ENCODE measurements around the gene CACNA2D3. TPM values are rescaled to one million over a fixed set of nuclear protein-coding genes. Genes with fewer than 3 reads are reported as not detected.

CACNA2D3 gene
- polyA plus RNA-seq, 2 of the 4 experiments (the other 2 are of a cell fraction), result 0.04 to 0.05 TPM

- Histone ChIP-seq H3K4me2 (no peak overlapping the region), H3K4me3 (no peak overlapping the region), H3K27ac (no peak overlapping the region), H3K4me1 (no peaks in the 10 kb centered on the region), H3K9me3 (no peaks in the 10 kb centered on the region)
- ATAC-seq (no peak), FAIRE-seq (no peak), DNase-seq (ENCODE audit: low read depth in 1 of 2, low spot score in 1 of 2) (no peak)
- ChIA-PET CTCF (no interaction called here), POLR2A (no interaction called here)
- TF ChIP-seq RCOR1 (IDR thresholded peaks at IDR 0.05; ENCODE audit: low read depth, low read length) (no peak), BHLHE40 (IDR thresholded peaks at IDR 0.05; ENCODE audit: low read depth, low read length) (no peak), HDAC2 (IDR thresholded peaks at IDR 0.05) (no peak)
- WGBS (ENCODE audit: missing lambda C conversion rate), result 10% methylated on average over 4 of the region's 4 CpGs
Measured at GRCh38 chr3:54515441-54516213, 393.3 kb downstream of the CACNA2D3 start.

GRCh38 chr3:54517424-54517823 lies 395.1 kb downstream of the CACNA2D3 start:
- POLR2A ChIA-PET, result no interaction called here
- no peak overlapping the region for H3K4me3 ChIP-seq
- whole genome bisulfite sequencing (ENCODE audit: missing lambda C conversion rate), result 4% methylated on average over 4 of the region's 8 CpGs
- ATAC-seq (no peak), FAIRE-seq (no peak), DNase-seq (ENCODE audit: low read depth in 1 of 2, low spot score in 1 of 2) (no peak)
- CTCF ChIA-PET, result interaction anchor here (0.6 kb wide), 2 partner anchors 172 to 552 kb away, joined by 3 read pairs; no protein-coding TSS in a partner anchor
- H3K4me2 ChIP-seq, result no peak overlapping the region
- H3K4me1 ChIP-seq, result no peaks in the 10 kb centered on the region
- H3K27ac ChIP-seq, result no peak overlapping the region
- no peaks in the 10 kb centered on the region for H3K9me3 ChIP-seq
- TF ChIP-seq NFE2L2 (conservative IDR thresholded peaks at IDR 0.05; ENCODE audit: low read length) (no peak), MAFK (IDR thresholded peaks at IDR 0.05; ENCODE audit: partially characterized antibody) (no peak), ZC3H11A (IDR thresholded peaks at IDR 0.05) (no peak), NPAS2 (CRISPR knock-in tag; IDR thresholded peaks at IDR 0.05; ENCODE audit: borderline replicate concordance) (no peak), PHF8 (IDR thresholded peaks at IDR 0.05; ENCODE audit: borderline replicate concordance, low read depth) (no peak), CHD2 (IDR thresholded peaks at IDR 0.05; ENCODE audit: low read length, partially characterized antibody) (no peak), MYC (IDR thresholded peaks at IDR 0.05; ENCODE audit: borderline replicate concordance, low read length) (no peak), CBX2 (IDR thresholded peaks at IDR 0.05; ENCODE audit: borderline replicate concordance, low read depth) (no peak), NR3C1 (IDR thresholded peaks at IDR 0.05) (no peak), CHD4 (IDR thresholded peaks at IDR 0.05; ENCODE audit: borderline replicate concordance) (no peak), TFCP2L1 (CRISPR knock-in tag; IDR thresholded peaks at IDR 0.05) (no peak)

GRCh38 chr3:54518011-54518675 lies 395.8 kb downstream of the CACNA2D3 start:
- 4% methylated on average over 7 of the region's 8 CpGs for WGBS (ENCODE audit: missing lambda C conversion rate)
- no peak overlapping the region for H3K4me3 ChIP-seq
- H3K4me1 ChIP-seq, result no peaks in the 10 kb centered on the region
- CTCF ChIA-PET, result interaction anchor here (0.6 to 1.1 kb wide), 3 partner anchors 12 to 551 kb away, joined by 3 to 4 read pairs (median 3); no protein-coding TSS in a partner anchor
- TF ChIP-seq BHLHE40 (IDR thresholded peaks at IDR 0.05; ENCODE audit: low read depth, low read length), result no peak
- TF ChIP-seq HOXA7 (CRISPR knock-in tag; IDR thresholded peaks at IDR 0.05), result no peak
- no peak for TF ChIP-seq ELK1 (IDR thresholded peaks at IDR 0.05; ENCODE audit: low read depth, low read length)
- no peak for TF ChIP-seq CBX8 (IDR thresholded peaks at IDR 0.05)
- no peak for TF ChIP-seq MAZ (IDR thresholded peaks at IDR 0.05; ENCODE audit: borderline replicate concordance, low read depth, low read length)
- H3K4me2 ChIP-seq, result no peak overlapping the region
- H3K9me3 ChIP-seq, result no peaks in the 10 kb centered on the region
- H3K27ac ChIP-seq, result no peak overlapping the region
- POLR2A ChIA-PET, result no interaction called here
- FAIRE-seq, result no peak
- no peak for DNase-seq (ENCODE audit: low read depth in 1 of 2, low spot score in 1 of 2)
- ATAC-seq, result no peak

GRCh38 chr3:54519493-54519892 lies 397.1 kb downstream of the CACNA2D3 start:
- H3K4me1 ChIP-seq, result no peaks in the 10 kb centered on the region
- FAIRE-seq, result no peak
- ChIA-PET POLR2A (no interaction called here), CTCF (no interaction called here)
- ATAC-seq, result no peak
- no peak overlapping the region for H3K4me2 ChIP-seq
- no peak overlapping the region for H3K4me3 ChIP-seq
- H3K27ac ChIP-seq, result no peak overlapping the region
- WGBS (ENCODE audit: missing lambda C conversion rate), result 44% methylated on average over 2 of the region's 2 CpGs
- H3K9me3 ChIP-seq, result no peaks in the 10 kb centered on the region
- TF ChIP-seq E2F6 (IDR thresholded peaks at IDR 0.05; ENCODE audit: borderline replicate concordance, low read depth) (no peak), ESRRA (IDR thresholded peaks at IDR 0.05; ENCODE audit: borderline replicate concordance, low read length) (no peak)
- DNase-seq (ENCODE audit: low read depth in 1 of 2, low spot score in 1 of 2), result no peak

Data from A549 (cell line).